PFSK-1 (cell line): ENCODE data around the gene PRKCE.

Source experiments
- FOXP2 ChIP-seq: optimal IDR thresholded peaks from 2 replicates; pipeline ENCODE3; 2011; ENCODE audit warnings: borderline replicate concordance, control low read depth, inconsistent platforms; ENCODE audit not compliant: insufficient read depth; ENCODE audit errors: extremely low read length, extremely low read depth
- POLR2AphosphoS5 ChIP-seq: IDR thresholded peaks from 2 replicates; pipeline ENCODE4 v1.6.1; 2012; ENCODE audit warnings: low read depth, mild to moderate bottlenecking, control low read depth, low read length, moderate library complexity
- SIN3A ChIP-seq: IDR thresholded peaks from 2 replicates; pipeline ENCODE4 v1.6.1; 2012; ENCODE audit warnings: mild to moderate bottlenecking, low read length, moderate library complexity, borderline replicate concordance; ENCODE audit not compliant: insufficient read depth
- TAF1 ChIP-seq: IDR thresholded peaks from 2 replicates; pipeline ENCODE4 v1.6.1; 2012; ENCODE audit warnings: low read length, control low read depth, borderline replicate concordance; ENCODE audit not compliant: insufficient read depth
- TF ChIP-seq, protein P1 (sequence below), 2 experiments: IDR thresholded peaks; 2 replicates each; pipeline versions ENCODE4 v1.6.1 to v1.8.0; 2011 to 2012; ENCODE audit warnings: low read depth in 2 of 2, low read length in 2 of 2, control low read depth in 1 of 2, inconsistent platforms in 1 of 2, mild to moderate bottlenecking in 1 of 2, moderate library complexity in 1 of 2; ENCODE audit not compliant: insufficient read depth in 1 of 2

The PRKCE gene

GRCh38 chr2:45862843-45863242, 211.4 kb downstream of the PRKCE start:
- TF ChIP-seq TAF1 (no peak), FOXP2 (no peak), POLR2AphosphoS5 (no peak), SIN3A (no peak)
- TF ChIP-seq, protein P1, sequence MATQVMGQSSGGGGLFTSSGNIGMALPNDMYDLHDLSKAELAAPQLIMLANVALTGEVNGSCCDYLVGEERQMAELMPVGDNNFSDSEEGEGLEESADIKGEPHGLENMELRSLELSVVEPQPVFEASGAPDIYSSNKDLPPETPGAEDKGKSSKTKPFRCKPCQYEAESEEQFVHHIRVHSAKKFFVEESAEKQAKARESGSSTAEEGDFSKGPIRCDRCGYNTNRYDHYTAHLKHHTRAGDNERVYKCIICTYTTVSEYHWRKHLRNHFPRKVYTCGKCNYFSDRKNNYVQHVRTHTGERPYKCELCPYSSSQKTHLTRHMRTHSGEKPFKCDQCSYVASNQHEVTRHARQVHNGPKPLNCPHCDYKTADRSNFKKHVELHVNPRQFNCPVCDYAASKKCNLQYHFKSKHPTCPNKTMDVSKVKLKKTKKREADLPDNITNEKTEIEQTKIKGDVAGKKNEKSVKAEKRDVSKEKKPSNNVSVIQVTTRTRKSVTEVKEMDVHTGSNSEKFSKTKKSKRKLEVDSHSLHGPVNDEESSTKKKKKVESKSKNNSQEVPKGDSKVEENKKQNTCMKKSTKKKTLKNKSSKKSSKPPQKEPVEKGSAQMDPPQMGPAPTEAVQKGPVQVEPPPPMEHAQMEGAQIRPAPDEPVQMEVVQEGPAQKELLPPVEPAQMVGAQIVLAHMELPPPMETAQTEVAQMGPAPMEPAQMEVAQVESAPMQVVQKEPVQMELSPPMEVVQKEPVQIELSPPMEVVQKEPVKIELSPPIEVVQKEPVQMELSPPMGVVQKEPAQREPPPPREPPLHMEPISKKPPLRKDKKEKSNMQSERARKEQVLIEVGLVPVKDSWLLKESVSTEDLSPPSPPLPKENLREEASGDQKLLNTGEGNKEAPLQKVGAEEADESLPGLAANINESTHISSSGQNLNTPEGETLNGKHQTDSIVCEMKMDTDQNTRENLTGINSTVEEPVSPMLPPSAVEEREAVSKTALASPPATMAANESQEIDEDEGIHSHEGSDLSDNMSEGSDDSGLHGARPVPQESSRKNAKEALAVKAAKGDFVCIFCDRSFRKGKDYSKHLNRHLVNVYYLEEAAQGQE (IDR thresholded peaks at IDR 0.05; ENCODE audit: insufficient read depth in 1 of 2, low read depth in 2 of 2, low read length in 2 of 2), result no peak

- no peak for TF ChIP-seq FOXP2
- no peak for TF ChIP-seq SIN3A
- no peak for TF ChIP-seq POLR2AphosphoS5
- TF ChIP-seq, protein P1 (IDR thresholded peaks at IDR 0.05; ENCODE audit: insufficient read depth in 1 of 2, low read depth in 2 of 2, low read length in 2 of 2), result no peak
- no peak for TF ChIP-seq TAF1
Measured at GRCh38 chr2:45864121-45864520, 212.6 kb downstream of the PRKCE start.

GRCh38 chr2:45867349-45867748, 215.9 kb downstream of the PRKCE start:
- TF ChIP-seq TAF1 (no peak), POLR2AphosphoS5 (no peak), FOXP2 (no peak), SIN3A (no peak)
- TF ChIP-seq, protein P1 (IDR thresholded peaks at IDR 0.05; ENCODE audit: insufficient read depth in 1 of 2, low read depth in 2 of 2, low read length in 2 of 2), result no peak

DNA sequence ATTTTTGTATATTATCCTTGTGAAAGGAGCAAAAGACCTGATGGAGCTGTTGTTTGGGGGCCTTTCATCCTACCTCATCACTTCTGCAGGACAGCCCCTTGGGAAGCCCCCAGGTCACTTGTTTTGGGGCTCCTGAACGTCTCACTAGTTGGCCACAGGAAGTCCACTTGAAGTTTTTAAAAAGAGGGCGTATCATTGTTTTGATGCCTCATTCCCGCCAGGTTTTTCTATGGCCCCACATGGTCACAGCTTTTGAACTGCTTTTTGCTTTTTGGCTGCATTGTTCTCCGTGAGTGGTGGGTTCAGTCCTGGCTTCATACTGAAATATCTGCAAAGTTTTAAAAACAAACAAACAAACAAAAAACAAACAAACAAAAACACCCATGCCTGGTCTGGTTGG, 216.3 kb downstream of the PRKCE start:
- TF ChIP-seq TAF1, result no peak
- TF ChIP-seq SIN3A, result no peak
- TF ChIP-seq, protein P1 (IDR thresholded peaks at IDR 0.05; ENCODE audit: insufficient read depth in 1 of 2, low read depth in 2 of 2, low read length in 2 of 2), result no peak
- TF ChIP-seq FOXP2, result no peak
- TF ChIP-seq POLR2AphosphoS5, result no peak

DNA sequence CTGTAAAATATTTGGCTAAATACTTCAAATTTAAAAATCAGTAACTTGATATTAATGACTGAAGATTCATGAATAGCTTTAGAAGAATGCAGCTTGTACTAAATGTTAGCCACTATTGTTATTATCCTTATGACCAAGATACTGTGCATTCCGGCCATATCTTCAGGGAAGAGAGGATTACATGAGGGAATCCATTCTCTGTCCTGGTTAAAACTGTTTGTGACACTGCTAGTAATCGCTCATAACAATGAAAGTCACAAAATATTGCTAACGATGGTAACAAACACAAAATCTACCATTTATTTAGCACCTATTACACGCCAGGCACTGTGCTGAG, 217.7 kb downstream of the PRKCE start:
- TF ChIP-seq SIN3A (no peak), FOXP2 (no peak), POLR2AphosphoS5 (no peak)
- TF ChIP-seq, protein P1 (IDR thresholded peaks at IDR 0.05; ENCODE audit: insufficient read depth in 1 of 2, low read depth in 2 of 2, low read length in 2 of 2), result no peak
